ENCODE measurements around the gene BEND6.

DNA sequence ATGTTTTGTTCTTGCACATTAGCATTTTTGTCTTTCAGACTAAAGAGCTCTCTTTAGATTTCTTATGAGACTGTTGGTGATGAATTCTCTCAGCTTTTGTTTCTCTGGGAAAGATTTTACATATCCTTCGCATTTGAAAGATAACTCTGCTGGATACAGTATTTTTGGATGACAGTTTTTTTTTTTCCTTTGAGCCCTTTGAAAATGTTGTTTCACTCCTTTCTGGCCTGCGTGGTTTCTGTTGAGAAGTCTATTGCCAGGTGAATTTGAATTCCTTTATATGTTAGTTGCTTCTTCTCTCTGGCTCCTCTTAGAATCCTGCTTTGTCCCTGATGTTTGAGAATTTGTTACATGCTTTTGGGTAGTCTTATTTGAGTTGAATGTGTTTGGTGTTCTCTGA, 69.4 kb downstream of the BEND6 start:
- TF ChIP-seq, protein P1, sequence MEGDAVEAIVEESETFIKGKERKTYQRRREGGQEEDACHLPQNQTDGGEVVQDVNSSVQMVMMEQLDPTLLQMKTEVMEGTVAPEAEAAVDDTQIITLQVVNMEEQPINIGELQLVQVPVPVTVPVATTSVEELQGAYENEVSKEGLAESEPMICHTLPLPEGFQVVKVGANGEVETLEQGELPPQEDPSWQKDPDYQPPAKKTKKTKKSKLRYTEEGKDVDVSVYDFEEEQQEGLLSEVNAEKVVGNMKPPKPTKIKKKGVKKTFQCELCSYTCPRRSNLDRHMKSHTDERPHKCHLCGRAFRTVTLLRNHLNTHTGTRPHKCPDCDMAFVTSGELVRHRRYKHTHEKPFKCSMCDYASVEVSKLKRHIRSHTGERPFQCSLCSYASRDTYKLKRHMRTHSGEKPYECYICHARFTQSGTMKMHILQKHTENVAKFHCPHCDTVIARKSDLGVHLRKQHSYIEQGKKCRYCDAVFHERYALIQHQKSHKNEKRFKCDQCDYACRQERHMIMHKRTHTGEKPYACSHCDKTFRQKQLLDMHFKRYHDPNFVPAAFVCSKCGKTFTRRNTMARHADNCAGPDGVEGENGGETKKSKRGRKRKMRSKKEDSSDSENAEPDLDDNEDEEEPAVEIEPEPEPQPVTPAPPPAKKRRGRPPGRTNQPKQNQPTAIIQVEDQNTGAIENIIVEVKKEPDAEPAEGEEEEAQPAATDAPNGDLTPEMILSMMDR (IDR thresholded peaks at IDR 0.05), result no peak
- TF ChIP-seq POLR2A (IDR thresholded peaks at IDR 0.05), result no peak

All from lower leg skin (tissue), 3 donors.